OCI-LY1 (cell line): Measurements from ENCODE around the gene SLC11A1.

Source experiments
- H2AFZ ChIP-seq: fragments of 200-600 bp; sonication (generic), shearing (Covaris generic); 2 replicates; pipeline ENCODE4 v1.6.0; 2014; ENCODE audit warnings: antibody characterized with exemption, mild to moderate bottlenecking, low read length
- H3F3A ChIP-seq: fragments of 200-600 bp; sonication (generic), shearing (Covaris generic); 2 replicates; pipeline ENCODE4 v1.6.0; 2014; ENCODE audit warnings: mild to moderate bottlenecking, antibody characterized with exemption, low read length, moderate library complexity; ENCODE audit not compliant: insufficient read depth
- H3K27ac ChIP-seq: fragments of 200-600 bp; sonication (generic); 2 replicates; pipeline ENCODE4 v1.5.1; 2014; ENCODE audit warnings: low read length, mixed run types, mild to moderate bottlenecking, low read depth; ENCODE audit not compliant: poor library complexity, severe bottlenecking
- H3K27me3 ChIP-seq: fragments of 200-600 bp; sonication (generic); 2 replicates; pipeline ENCODE4 v1.6.0; 2014; ENCODE audit warnings: antibody characterized with exemption, mild to moderate bottlenecking, low read length, moderate library complexity; ENCODE audit not compliant: insufficient read depth
- H3K36me3 ChIP-seq: fragments of 200-600 bp; sonication (generic); 2 replicates; pipeline ENCODE4 v1.6.1; 2014; ENCODE audit warnings: mild to moderate bottlenecking, antibody characterized with exemption, low read length, moderate library complexity, mixed read lengths; ENCODE audit not compliant: insufficient read depth
- H3K4me1 ChIP-seq: fragments of 200-600 bp; sonication (generic); 2 replicates; pipeline ENCODE4 v1.5.1; 2014; ENCODE audit warnings: mild to moderate bottlenecking, low read length, moderate library complexity; ENCODE audit not compliant: insufficient read depth, severe bottlenecking
- H3K4me2 ChIP-seq: fragments of 200-600 bp; sonication (generic), shearing (Covaris generic); 2 replicates; pipeline ENCODE4 v1.6.1; 2014; ENCODE audit warnings: low read length
- H3K4me3 ChIP-seq: fragments of 200-600 bp; sonication (generic); 2 replicates; pipeline ENCODE4 v1.5.1; 2014; ENCODE audit warnings: low read length, low read depth, mild to moderate bottlenecking, mixed read lengths; ENCODE audit not compliant: poor library complexity, severe bottlenecking
- H3K79me2 ChIP-seq: fragments of 200-600 bp; shearing (Covaris generic); 2 replicates; pipeline ENCODE4 v1.6.1; 2016; ENCODE audit warnings: mixed run types, low read length, mixed read lengths; ENCODE audit not compliant: insufficient read depth
- H3K9ac ChIP-seq: fragments of 200-600 bp; sonication (generic), shearing (Covaris generic); 2 replicates; pipeline ENCODE4 v1.6.1; 2014; ENCODE audit warnings: mild to moderate bottlenecking, low read length, mixed read lengths
- H3K9me2 ChIP-seq: fragments of 200-600 bp; sonication (generic), shearing (Covaris generic); 2 replicates; pipeline ENCODE4 v1.6.1; 2014; ENCODE audit warnings: low read depth, mild to moderate bottlenecking, low read length, mixed read lengths
- H3K9me3 ChIP-seq: fragments of 200-600 bp; shearing (Covaris generic); 2 replicates; pipeline ENCODE4 v1.6.1; 2014; ENCODE audit warnings: low read length, mixed read lengths
- H4K20me1 ChIP-seq: fragments of 200-600 bp; sonication (generic), shearing (Covaris generic); 2 replicates; pipeline ENCODE4 v1.6.0; 2016; ENCODE audit warnings: mild to moderate bottlenecking, low read length; ENCODE audit not compliant: insufficient read depth
- CTCF ChIP-seq: fragments of 200-600 bp; sonication (generic), shearing (Covaris generic); IDR thresholded peaks from 2 replicates; pipeline ENCODE4 v1.5.1; 2017; ENCODE audit warnings: mild to moderate bottlenecking, antibody characterized with exemption, low read length, moderate library complexity, mixed read lengths
- EZH2 ChIP-seq: fragments of 200-600 bp; sonication (generic), shearing (Covaris generic); IDR thresholded peaks from 2 replicates; pipeline ENCODE4 v1.8.0; 2017; ENCODE audit warnings: borderline replicate concordance, mixed run types, mild to moderate bottlenecking, antibody characterized with exemption, low read length, moderate library complexity, mixed read lengths

Gene SLC11A1

GRCh38 chr2:218445602-218446001 lies 63.5 kb downstream of the SLC11A1 start:
- Histone ChIP-seq H4K20me1 (no peaks in the 10 kb centered on the region), H2AFZ (no peak overlapping the region), H3K4me2 (no peak overlapping the region), H3K4me1 (no peaks in the 10 kb centered on the region), H3K9me3 (no peaks in the 10 kb centered on the region), H3K9me2 (no peaks in the 10 kb centered on the region), H3K27ac (no peak overlapping the region), H3K36me3 (peaks cover 24% of the 10 kb centered on the region), H3K4me3 (no peak overlapping the region), H3F3A (no peaks in the 10 kb centered on the region), H3K27me3 (no peaks in the 10 kb centered on the region), H3K9ac (no peak overlapping the region), H3K79me2 (no peaks in the 10 kb centered on the region)
- TF ChIP-seq EZH2, result no peak
- TF ChIP-seq CTCF, result no peak
